ENCODE results near the gene TOP2A. TPM values are rescaled to one million over a fixed set of nuclear protein-coding genes. Genes with fewer than 3 reads are reported as not detected.

Gene TOP2A
- total RNA-seq, 4 donors from 2014 or later, result 0.26 to 145 (median 1.9) TPM; not detected in 1

GRCh38 chr17:40460604-40460967 lies 42.9 kb upstream of the TOP2A start:
- no peak overlapping the region for H3K4me3 ChIP-seq
- peaks cover 13 to 39% of the 10 kb centered on the region in 2 donors for H3K4me1 ChIP-seq
- peak overlapping the region; percentile 70 to 84 for H3K27ac ChIP-seq
- H3K27me3 ChIP-seq, result no peaks in the 10 kb centered on the region
- H3K36me3 ChIP-seq, result no peaks in the 10 kb centered on the region
- no peak for TF ChIP-seq POLR2A (IDR thresholded peaks at IDR 0.05)
- TF ChIP-seq CTCF (IDR thresholded peaks at IDR 0.05), result no peak
- intact Hi-C loops (cut with DNase I; ENCODE audit: low total_unique reads), result no loop called here
- H3K9me3 ChIP-seq, result no peaks in the 10 kb centered on the region
- DNase-seq, result no peak

- Histone ChIP-seq H3K9me3 (no peaks in the 10 kb centered on the region), H3K4me3 (no peak overlapping the region), H3K27ac (peak overlapping the region; percentile 70 to 84), H3K36me3 (no peaks in the 10 kb centered on the region), H3K27me3 (no peaks in the 10 kb centered on the region), H3K4me1 (peaks cover 13 to 39% of the 10 kb centered on the region in 2 donors)
- DNase-seq, result peak; percentile 54 to 68
- intact Hi-C loops (cut with DNase I; ENCODE audit: low total_unique reads), result no loop called here
- TF ChIP-seq CTCF (IDR thresholded peaks at IDR 0.05), result no peak
- TF ChIP-seq POLR2A (IDR thresholded peaks at IDR 0.05), result no peak
Measured at GRCh38 chr17:40459636-40460603, 42.2 kb upstream of the TOP2A start.

- intact Hi-C loops (cut with DNase I; ENCODE audit: low total_unique reads), result no loop called here
- Histone ChIP-seq H3K27me3 (no peaks in the 10 kb centered on the region), H3K9me3 (no peaks in the 10 kb centered on the region), H3K4me3 (no peak overlapping the region), H3K27ac (peak overlapping the region; percentile 70 to 84), H3K4me1 (peaks cover 13 to 44% of the 10 kb centered on the region in 2 donors), H3K36me3 (no peaks in the 10 kb centered on the region)
- no peak for DNase-seq
- TF ChIP-seq POLR2A (IDR thresholded peaks at IDR 0.05) (no peak), CTCF (IDR thresholded peaks at IDR 0.05) (no peak)
Measured at GRCh38 chr17:40458851-40459482, 41.3 kb upstream of the TOP2A start.

- H3K27ac ChIP-seq, result peak overlapping the region; percentile 70 to 84
- H3K4me1 ChIP-seq, result peaks cover 13 to 50% of the 10 kb centered on the region in 2 donors
- DNase-seq, result peak; percentile 63
- H3K9me3 ChIP-seq, result no peaks in the 10 kb centered on the region
- H3K27me3 ChIP-seq, result no peaks in the 10 kb centered on the region
- intact Hi-C loops (cut with DNase I; ENCODE audit: low total_unique reads), result no loop called here
- no peak overlapping the region for H3K4me3 ChIP-seq
- no peaks in the 10 kb centered on the region for H3K36me3 ChIP-seq
- TF ChIP-seq CTCF (IDR thresholded peaks at IDR 0.05) (no peak), POLR2A (IDR thresholded peaks at IDR 0.05) (no peak)
Measured at GRCh38 chr17:40457964-40458791, 40.5 kb upstream of the TOP2A start.
